ENCODE results near the gene RSL1D1.

RSL1D1 gene

GRCh38 chr16:11871193-11871592 is 19.9 kb upstream of the RSL1D1 start:
- H3K79me1 ChIP-seq (ENCODE audit: low read depth, low read length): no peaks in the 10 kb centered on the region
- H3K18ac ChIP-seq (ENCODE audit: low read length): no peak overlapping the region
- no peak overlapping the region for H4K8ac ChIP-seq (ENCODE audit: low read depth, low read length)
- H2AFZ ChIP-seq (ENCODE audit: low read length): no peak overlapping the region
- no peak overlapping the region for H3K23ac ChIP-seq (ENCODE audit: low read depth, low read length, poor library complexity)
- no peak overlapping the region for H2BK120ac ChIP-seq (ENCODE audit: low read depth, low read length)
- H2BK12ac ChIP-seq (ENCODE audit: low read length): no peak overlapping the region
- no peak overlapping the region for H3K4ac ChIP-seq (ENCODE audit: low read length)
- no peak overlapping the region for H3K4me2 ChIP-seq (ENCODE audit: insufficient read depth, low read length, poor library complexity, severe bottlenecking)
- no peaks in the 10 kb centered on the region for H3K27me3 ChIP-seq (ENCODE audit: control insufficient read depth in 3 of 3, insufficient read depth in 3 of 3, low read depth in 1 of 3, low read length in 3 of 3)
- peaks cover 7 to 86% of the 10 kb centered on the region in 2 donors for H3K36me3 ChIP-seq (replicated peaks in 1 of 2; ENCODE audit: control insufficient read depth in 2 of 2, insufficient read depth in 2 of 2, low read length in 2 of 2)
- H3K9me3 ChIP-seq (replicated peaks in 1 of 2; ENCODE audit: control insufficient read depth in 2 of 2, insufficient read depth in 1 of 2, low read depth in 1 of 2, low read length in 2 of 2): no peaks in the 10 kb centered on the region
- no peak for DNase-seq (ENCODE audit: low spot score)
- H3K14ac ChIP-seq (ENCODE audit: low read length): no peak overlapping the region
- WGBS, 2 donors (ENCODE audit: extremely low coverage in 2 of 2, insufficient read length in 2 of 2, insufficient replicate concordance in 1 of 2): no CpG with 5 or more reads among the region's 7 CpGs
- H3K9ac ChIP-seq (ENCODE audit: low read depth, low read length, poor library complexity): no peak overlapping the region
- H2BK15ac ChIP-seq (ENCODE audit: low read length): no peak overlapping the region
- no peak overlapping the region for H3K4me3 ChIP-seq (ENCODE audit: low read length in 2 of 2)
- H3K4me1 ChIP-seq (ENCODE audit: control insufficient read depth in 2 of 2, insufficient read depth in 1 of 2, low read depth in 1 of 2, low read length in 2 of 2): no peaks in the 10 kb centered on the region
- H3K27ac ChIP-seq (replicated peaks; ENCODE audit: low read length): no peak overlapping the region
- no peak overlapping the region for H2BK5ac ChIP-seq (ENCODE audit: low read length)
- H2AK5ac ChIP-seq (ENCODE audit: low read depth, low read length): no peak overlapping the region
- no peak overlapping the region for H4K91ac ChIP-seq (ENCODE audit: low read depth, low read length, poor library complexity)

- no peak overlapping the region for H2BK15ac ChIP-seq (ENCODE audit: low read length)
- H2AFZ ChIP-seq (ENCODE audit: low read length): no peak overlapping the region
- no peak overlapping the region for H2BK120ac ChIP-seq (ENCODE audit: low read depth, low read length)
- no peaks in the 10 kb centered on the region for H3K79me1 ChIP-seq (ENCODE audit: low read depth, low read length)
- H2AK5ac ChIP-seq (ENCODE audit: low read depth, low read length): no peak overlapping the region
- H3K14ac ChIP-seq (ENCODE audit: low read length): no peak overlapping the region
- no peak overlapping the region for H2BK5ac ChIP-seq (ENCODE audit: low read length)
- no peak overlapping the region for H3K23ac ChIP-seq (ENCODE audit: low read depth, low read length, poor library complexity)
- H3K4me2 ChIP-seq (ENCODE audit: insufficient read depth, low read length, poor library complexity, severe bottlenecking): no peak overlapping the region
- peaks cover 5 to 78% of the 10 kb centered on the region in 2 donors for H3K36me3 ChIP-seq (replicated peaks in 1 of 2; ENCODE audit: control insufficient read depth in 2 of 2, insufficient read depth in 2 of 2, low read length in 2 of 2)
- H3K9me3 ChIP-seq (replicated peaks in 1 of 2; ENCODE audit: control insufficient read depth in 2 of 2, insufficient read depth in 1 of 2, low read depth in 1 of 2, low read length in 2 of 2): no peaks in the 10 kb centered on the region
- H4K91ac ChIP-seq (ENCODE audit: low read depth, low read length, poor library complexity): no peak overlapping the region
- no peaks in the 10 kb centered on the region for H3K4me1 ChIP-seq (ENCODE audit: control insufficient read depth in 2 of 2, insufficient read depth in 1 of 2, low read depth in 1 of 2, low read length in 2 of 2)
- no peak overlapping the region for H4K8ac ChIP-seq (ENCODE audit: low read depth, low read length)
- no peak overlapping the region for H3K4ac ChIP-seq (ENCODE audit: low read length)
- H3K27ac ChIP-seq (replicated peaks; ENCODE audit: low read length): no peak overlapping the region
- H3K4me3 ChIP-seq (ENCODE audit: low read length in 2 of 2): no peak overlapping the region
- H3K18ac ChIP-seq (ENCODE audit: low read length): no peak overlapping the region
- DNase-seq (ENCODE audit: low spot score): no peak
- no peaks in the 10 kb centered on the region for H3K27me3 ChIP-seq (ENCODE audit: control insufficient read depth in 3 of 3, insufficient read depth in 3 of 3, low read depth in 1 of 3, low read length in 3 of 3)
- no peak overlapping the region for H2BK12ac ChIP-seq (ENCODE audit: low read length)
- no peak overlapping the region for H3K9ac ChIP-seq (ENCODE audit: low read depth, low read length, poor library complexity)
- WGBS, 2 donors (ENCODE audit: extremely low coverage in 2 of 2, insufficient read length in 2 of 2, insufficient replicate concordance in 1 of 2): no CpG with 5 or more reads among the region's 3 CpGs
Measured at GRCh38 chr16:11870399-11870798, 19.1 kb upstream of the RSL1D1 start.

GRCh38 chr16:11869353-11870228 is 18.2 kb upstream of the RSL1D1 start:
- Histone ChIP-seq H2BK120ac (ENCODE audit: low read depth, low read length) (no peak overlapping the region), H2BK15ac (ENCODE audit: low read length) (no peak overlapping the region), H3K4me1 (ENCODE audit: control insufficient read depth in 2 of 2, insufficient read depth in 1 of 2, low read depth in 1 of 2, low read length in 2 of 2) (no peaks in the 10 kb centered on the region), H3K4me2 (ENCODE audit: insufficient read depth, low read length, poor library complexity, severe bottlenecking) (no peak overlapping the region), H3K9ac (ENCODE audit: low read depth, low read length, poor library complexity) (no peak overlapping the region), H2BK12ac (ENCODE audit: low read length) (no peak overlapping the region), H3K4me3 (ENCODE audit: low read length in 2 of 2) (no peak overlapping the region), H2AK5ac (ENCODE audit: low read depth, low read length) (no peak overlapping the region), H3K27ac (replicated peaks; ENCODE audit: low read length) (no peak overlapping the region), H3K14ac (ENCODE audit: low read length) (no peak overlapping the region), H3K23ac (ENCODE audit: low read depth, low read length, poor library complexity) (no peak overlapping the region), H3K36me3 (replicated peaks in 1 of 2; ENCODE audit: control insufficient read depth in 2 of 2, insufficient read depth in 2 of 2, low read length in 2 of 2) (peaks cover 5 to 71% of the 10 kb centered on the region in 2 donors), H2BK5ac (ENCODE audit: low read length) (no peak overlapping the region), H3K4ac (ENCODE audit: low read length) (no peak overlapping the region), H3K18ac (ENCODE audit: low read length) (no peak overlapping the region), H3K9me3 (replicated peaks in 1 of 2; ENCODE audit: control insufficient read depth in 2 of 2, insufficient read depth in 1 of 2, low read depth in 1 of 2, low read length in 2 of 2) (no peaks in the 10 kb centered on the region), H4K91ac (ENCODE audit: low read depth, low read length, poor library complexity) (no peak overlapping the region), H3K27me3 (ENCODE audit: control insufficient read depth in 3 of 3, insufficient read depth in 3 of 3, low read depth in 1 of 3, low read length in 3 of 3) (no peaks in the 10 kb centered on the region), H4K8ac (ENCODE audit: low read depth, low read length) (no peak overlapping the region), H3K79me1 (ENCODE audit: low read depth, low read length) (no peaks in the 10 kb centered on the region), H2AFZ (ENCODE audit: low read length) (no peak overlapping the region)
- no peak for DNase-seq (ENCODE audit: low spot score)
- no CpG with 5 or more reads among the region's 8 CpGs for WGBS, 2 donors (ENCODE audit: extremely low coverage in 2 of 2, insufficient read length in 2 of 2, insufficient replicate concordance in 1 of 2)

GRCh38 chr16:11868412-11868980 is 17.2 kb upstream of the RSL1D1 start:
- Histone ChIP-seq H3K4ac (ENCODE audit: low read length) (no peak overlapping the region), H3K4me2 (ENCODE audit: insufficient read depth, low read length, poor library complexity, severe bottlenecking) (no peak overlapping the region), H4K8ac (ENCODE audit: low read depth, low read length) (no peak overlapping the region), H3K27ac (replicated peaks; ENCODE audit: low read length) (no peak overlapping the region), H3K4me1 (ENCODE audit: control insufficient read depth in 2 of 2, insufficient read depth in 1 of 2, low read depth in 1 of 2, low read length in 2 of 2) (no peaks in the 10 kb centered on the region), H2BK5ac (ENCODE audit: low read length) (no peak overlapping the region), H2BK12ac (ENCODE audit: low read length) (no peak overlapping the region), H3K23ac (ENCODE audit: low read depth, low read length, poor library complexity) (no peak overlapping the region), H2BK15ac (ENCODE audit: low read length) (no peak overlapping the region), H3K36me3 (replicated peaks in 1 of 2; ENCODE audit: control insufficient read depth in 2 of 2, insufficient read depth in 2 of 2, low read length in 2 of 2) (peaks cover 5 to 60% of the 10 kb centered on the region in 2 donors), H3K27me3 (ENCODE audit: control insufficient read depth in 3 of 3, insufficient read depth in 3 of 3, low read depth in 1 of 3, low read length in 3 of 3) (no peaks in the 10 kb centered on the region), H2BK120ac (ENCODE audit: low read depth, low read length) (no peak overlapping the region), H3K4me3 (ENCODE audit: low read length in 2 of 2) (peak overlapping the region in 1 of 2 donors; percentile 67), H3K18ac (ENCODE audit: low read length) (no peak overlapping the region), H2AK5ac (ENCODE audit: low read depth, low read length) (no peak overlapping the region), H3K79me1 (ENCODE audit: low read depth, low read length) (no peaks in the 10 kb centered on the region), H3K14ac (ENCODE audit: low read length) (no peak overlapping the region), H3K9me3 (replicated peaks in 1 of 2; ENCODE audit: control insufficient read depth in 2 of 2, insufficient read depth in 1 of 2, low read depth in 1 of 2, low read length in 2 of 2) (no peaks in the 10 kb centered on the region), H4K91ac (ENCODE audit: low read depth, low read length, poor library complexity) (no peak overlapping the region), H3K9ac (ENCODE audit: low read depth, low read length, poor library complexity) (no peak overlapping the region), H2AFZ (ENCODE audit: low read length) (no peak overlapping the region)
- no CpG with 5 or more reads among the region's 2 CpGs for WGBS, 2 donors (ENCODE audit: extremely low coverage in 2 of 2, insufficient read length in 2 of 2, insufficient replicate concordance in 1 of 2)
- DNase-seq (ENCODE audit: low spot score): no peak

All from neuronal stem cell (in vitro differentiated cells).